GM12801 (cell line): Measurements from ENCODE around the gene WNT11.

Source experiments
- CTCF ChIP-seq: IDR thresholded peaks from one replicate; pipeline ENCODE4 v1.5.1; 2011; ENCODE audit warnings: control low read depth; ENCODE audit not compliant: insufficient read length; ENCODE audit errors: extremely low read depth

The WNT11 gene

GRCh38 chr11:76215941-76216340, 9.6 kb upstream of the WNT11 start:
- TF ChIP-seq CTCF: no peak

DNA sequence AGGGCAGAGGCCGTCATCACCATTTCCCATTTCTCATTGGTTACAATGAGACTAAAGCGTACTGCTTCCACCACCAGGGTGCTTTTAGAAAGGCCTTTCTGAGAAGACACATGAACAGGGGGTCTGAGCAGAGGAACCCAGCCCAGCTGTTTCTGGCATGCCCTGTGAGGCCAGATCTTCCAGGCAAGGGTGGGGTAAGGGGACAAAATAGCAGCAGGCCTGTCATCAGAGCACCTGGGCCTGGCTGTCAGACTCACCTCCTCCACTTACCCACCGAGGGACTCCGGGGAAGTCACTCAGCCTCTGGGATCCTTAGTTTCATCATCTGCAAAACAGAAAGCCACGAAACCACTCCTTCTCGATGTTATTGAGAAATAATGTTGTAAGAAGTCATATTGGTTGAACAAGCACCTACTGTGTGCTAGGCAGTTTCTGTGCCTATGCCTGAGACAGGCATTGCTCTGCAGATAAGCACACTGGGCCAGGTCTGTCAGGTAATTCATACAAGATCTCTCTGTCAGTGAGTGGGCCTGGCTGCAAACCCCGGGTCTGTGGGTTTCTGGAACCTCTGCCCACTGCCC, 8.8 kb upstream of the WNT11 start:
- TF ChIP-seq CTCF: no peak

- TF ChIP-seq CTCF: no peak
These were observed 7.9 kb upstream of the WNT11 start for GRCh38 chr11:76214186-76214585.

- no peak for TF ChIP-seq CTCF
These were observed 6.1 kb upstream of the WNT11 start for GRCh38 chr11:76212086-76213035.

GRCh38 chr11:76210931-76211851, 4.9 kb upstream of the WNT11 start:
- no peak for TF ChIP-seq CTCF

GRCh38 chr11:76209973-76210930, 4.0 kb upstream of the WNT11 start:
- TF ChIP-seq CTCF: no peak
